CMK (cell line): Measurements from ENCODE around the gene TRPT1.

ENCODE experiments used
- DNase-seq: peaks from one replicate; pipeline ENCODE4 v3.0.0-alpha.2; 2010; ENCODE audit warnings: low read depth

Gene TRPT1, protein sequence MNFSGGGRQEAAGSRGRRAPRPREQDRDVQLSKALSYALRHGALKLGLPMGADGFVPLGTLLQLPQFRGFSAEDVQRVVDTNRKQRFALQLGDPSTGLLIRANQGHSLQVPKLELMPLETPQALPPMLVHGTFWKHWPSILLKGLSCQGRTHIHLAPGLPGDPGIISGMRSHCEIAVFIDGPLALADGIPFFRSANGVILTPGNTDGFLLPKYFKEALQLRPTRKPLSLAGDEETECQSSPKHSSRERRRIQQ

DNA sequence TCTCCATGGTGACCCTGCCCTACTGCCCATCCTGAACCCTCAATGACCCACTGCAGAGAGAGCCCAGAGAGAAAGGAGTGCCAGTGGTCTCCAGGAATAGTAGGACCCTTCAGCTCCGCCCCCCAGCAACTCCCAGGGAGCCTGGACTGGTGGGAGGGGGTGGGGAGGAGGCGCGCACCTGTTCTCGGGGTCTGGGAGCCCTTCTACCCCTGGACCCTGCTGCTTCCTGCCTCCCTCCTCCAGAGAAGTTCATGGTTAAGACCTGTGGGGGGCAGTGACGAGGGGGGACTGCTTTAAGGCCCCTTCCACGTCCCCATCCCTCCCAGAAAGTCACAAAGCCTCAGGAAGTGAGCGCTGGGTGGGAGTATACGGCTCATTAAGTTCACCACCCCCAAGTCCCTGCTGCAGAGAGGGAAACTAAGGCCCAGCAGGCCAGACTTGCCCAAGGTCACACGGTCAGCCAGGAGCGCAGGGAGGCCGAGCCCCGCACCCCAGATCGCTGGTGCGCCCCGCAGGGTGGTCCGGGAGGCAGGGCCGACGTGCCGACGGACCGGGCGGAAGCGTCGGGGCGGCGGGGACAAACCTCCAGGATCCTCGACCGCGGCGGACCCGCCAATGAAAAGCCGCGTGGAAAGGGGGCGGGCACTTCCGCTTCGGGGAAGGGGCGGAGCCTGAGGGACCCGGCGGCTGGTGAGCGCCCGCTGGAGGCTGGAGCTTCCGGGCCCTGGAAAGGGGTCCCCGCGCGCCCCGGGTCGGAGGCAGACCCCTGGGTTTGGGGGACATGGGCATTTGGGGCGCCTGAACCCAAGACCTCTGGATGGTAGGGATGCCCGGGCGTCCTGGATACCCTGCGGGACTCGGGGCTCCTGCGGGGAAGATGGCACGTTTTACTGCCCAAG lies at the start of gene TRPT1, which contains the start of gene NUDT22:
TRPT1 (minus strand) TSS at position 579 of the 899 bp plus-strand sequence; CDS start at position 253, 326 bp downstream.
NUDT22 (plus strand) TSS at position 667 of the 899 bp plus-strand sequence. CDS start 379 bp downstream, outside the sequence.
- DNase-seq = no peak

GRCh38 chr11:64275031-64275800 lies 49.2 kb upstream of the TRPT1 start:
- no peak for DNase-seq

GRCh38 chr11:64269540-64270220 lies 43.7 kb upstream of the TRPT1 start:
- DNase-seq = peak; percentile 96

DNA sequence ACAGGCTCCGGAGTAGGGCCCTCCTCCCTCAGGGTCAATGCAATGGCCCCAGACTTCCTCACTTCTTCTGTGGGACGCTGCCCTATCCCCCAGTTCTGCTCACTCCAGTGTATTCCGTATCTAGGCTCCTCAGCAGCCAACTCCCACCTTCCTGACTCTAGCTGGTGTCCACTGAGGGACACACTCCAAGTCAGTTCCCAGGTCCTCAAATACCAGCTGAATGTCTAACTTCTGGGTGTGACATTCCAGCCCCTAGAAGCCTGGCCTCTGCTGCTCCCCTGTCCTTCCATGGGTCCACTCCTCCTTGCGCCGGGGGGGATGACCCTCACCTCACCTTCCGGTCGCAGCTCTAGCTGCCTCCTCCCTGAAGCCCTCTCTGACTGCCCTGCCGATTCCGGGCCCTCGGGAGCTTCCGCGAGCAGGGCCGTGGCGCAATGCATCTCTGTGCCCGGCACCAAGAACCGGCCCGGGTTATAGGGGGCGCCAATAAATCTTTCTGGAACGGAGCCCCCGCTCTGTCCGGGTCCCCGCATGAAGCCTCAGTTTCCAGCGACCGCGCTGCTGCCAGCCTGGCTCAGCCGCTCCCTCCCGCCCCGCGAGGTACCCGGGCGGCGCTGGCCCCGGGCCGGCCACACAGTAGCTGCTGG lies 43.0 kb upstream of the TRPT1 start:
- DNase-seq = no peak

- DNase-seq = peak; percentile 68
Measured at GRCh38 chr11:64268025-64268892, 42.3 kb upstream of the TRPT1 start.

DNA sequence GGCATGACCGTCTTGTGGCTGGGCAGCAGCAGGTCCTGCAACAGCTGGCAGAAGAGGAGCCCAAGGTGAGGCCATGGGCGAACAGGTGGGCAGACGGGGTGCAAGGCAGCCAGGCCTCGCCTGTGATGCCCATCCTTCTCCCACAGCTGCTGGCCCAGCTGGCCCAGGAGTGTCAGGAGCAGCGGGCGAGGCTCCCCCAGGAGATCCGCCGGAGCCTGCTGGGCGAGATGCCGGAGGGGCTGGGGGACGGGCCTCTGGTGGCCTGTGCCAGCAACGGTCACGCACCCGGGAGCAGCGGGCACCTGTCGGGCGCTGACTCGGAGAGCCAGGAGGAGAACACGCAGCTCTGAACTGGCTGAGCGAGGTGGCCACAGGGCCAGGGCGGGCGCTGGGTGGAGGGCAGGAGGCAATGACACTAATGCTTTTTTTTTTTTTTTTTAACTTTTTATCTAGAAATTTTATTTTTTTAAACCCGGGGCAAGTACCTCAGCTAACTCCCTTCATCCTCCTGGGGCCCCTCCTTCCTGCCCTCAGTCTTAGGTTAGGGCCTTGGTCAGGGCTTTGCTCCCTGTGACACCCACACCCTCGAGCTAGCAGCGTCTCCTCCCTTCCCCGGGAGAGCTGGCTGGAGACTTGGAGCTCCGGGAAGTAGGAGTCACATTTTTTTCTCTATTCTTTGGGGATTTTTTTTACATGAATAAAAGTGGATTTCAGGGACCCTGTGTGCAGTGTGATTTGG lies 41.4 kb upstream of the TRPT1 start:
- no peak for DNase-seq

DNA sequence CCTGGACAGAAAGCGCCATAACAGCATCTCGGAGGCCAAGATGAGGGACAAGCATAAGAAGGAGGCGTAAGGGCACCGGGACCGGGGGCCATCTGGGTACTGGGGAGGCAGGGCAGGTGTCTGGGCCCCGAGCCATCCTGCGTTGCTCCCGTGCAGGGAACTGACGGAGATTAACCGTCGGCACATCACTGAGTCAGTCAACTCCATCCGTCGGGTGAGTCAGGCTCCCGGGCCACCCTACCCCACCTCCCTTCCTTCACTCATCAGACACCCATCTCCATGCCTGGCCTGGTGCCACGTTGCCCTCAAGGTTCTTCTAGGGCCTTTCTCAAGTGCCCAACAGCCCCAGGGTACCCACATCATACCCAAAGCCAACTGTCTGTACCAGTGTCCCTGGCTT lies 40.4 kb upstream of the TRPT1 start:
- no peak for DNase-seq

DNA sequence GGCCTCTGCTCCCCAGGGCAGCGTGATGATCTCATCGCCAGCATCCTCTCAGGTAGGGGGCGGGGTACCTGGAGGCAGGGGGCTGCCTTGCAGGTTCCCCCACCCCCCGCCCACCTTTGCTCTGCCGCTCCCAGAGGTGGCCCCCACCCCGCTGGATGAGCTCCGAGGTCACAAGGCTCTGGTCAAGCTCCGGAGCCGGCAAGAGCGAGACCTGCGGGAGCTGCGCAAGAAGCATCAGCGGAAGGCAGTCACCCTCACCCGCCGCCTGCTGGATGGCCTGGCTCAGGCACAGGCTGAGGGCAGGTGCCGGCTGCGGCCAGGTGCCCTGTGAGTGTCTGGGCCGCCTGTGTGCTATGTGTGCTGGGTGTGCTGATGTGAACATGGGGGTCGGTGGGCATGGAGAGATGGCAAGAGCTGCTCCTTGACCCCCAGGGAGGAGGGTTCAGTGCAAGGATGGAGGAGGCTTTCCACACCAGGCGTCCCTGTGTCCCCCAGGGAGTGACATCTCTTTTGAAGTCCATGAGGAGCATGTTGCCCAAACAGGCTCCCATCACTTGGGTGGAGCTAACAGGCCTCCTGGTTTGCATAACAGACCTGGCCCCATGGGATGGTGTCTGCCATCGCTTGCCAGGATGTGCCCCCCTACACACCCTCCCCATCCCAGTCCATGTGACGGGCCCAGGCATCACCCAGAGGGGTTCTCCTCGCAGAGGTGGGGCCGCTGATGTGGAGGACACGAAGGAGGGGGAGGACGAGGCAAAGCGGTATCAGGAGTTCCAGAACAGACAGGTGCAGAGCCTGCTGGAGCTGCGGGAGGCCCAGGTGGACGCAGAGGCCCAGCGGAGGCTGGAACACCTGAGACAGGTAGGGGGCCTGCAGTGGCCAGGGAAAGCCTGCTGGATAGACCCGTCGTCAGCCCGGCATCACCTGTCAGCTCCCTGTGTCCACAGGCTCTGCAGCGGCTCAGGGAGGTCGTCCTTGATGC lies 39.5 kb upstream of the TRPT1 start:
- DNase-seq = no peak

DNA sequence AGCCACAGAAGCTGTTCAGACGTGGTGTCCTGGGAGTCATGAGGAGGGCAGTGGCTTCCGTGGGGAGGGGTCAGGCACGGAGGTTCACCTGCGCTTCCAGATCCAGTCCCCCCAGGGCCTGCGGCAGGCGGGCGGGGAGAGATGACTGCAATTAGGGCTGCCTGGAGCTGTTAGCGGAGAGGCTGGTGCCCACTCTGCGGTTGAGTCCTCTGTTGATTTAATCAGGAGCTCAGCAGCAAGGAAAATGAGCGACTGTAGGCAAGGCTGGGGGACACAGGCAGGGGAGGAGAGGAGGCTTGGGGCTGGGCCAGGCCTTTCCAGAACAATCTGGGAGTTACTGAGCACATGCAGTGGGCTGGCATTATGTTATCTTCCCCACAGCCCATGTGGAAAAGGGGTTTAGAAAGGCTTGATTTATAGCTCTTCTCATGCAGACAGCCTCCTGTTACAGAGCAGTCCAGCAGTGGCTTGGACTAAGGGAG lies 38.4 kb upstream of the TRPT1 start:
- no peak for DNase-seq

- DNase-seq = no peak
Measured at GRCh38 chr11:64263947-64264317, 37.9 kb upstream of the TRPT1 start.

GRCh38 chr11:64263021-64263946 lies 37.3 kb upstream of the TRPT1 start:
- no peak for DNase-seq

GRCh38 chr11:64262271-64263002 lies 36.5 kb upstream of the TRPT1 start:
- no peak for DNase-seq

DNA sequence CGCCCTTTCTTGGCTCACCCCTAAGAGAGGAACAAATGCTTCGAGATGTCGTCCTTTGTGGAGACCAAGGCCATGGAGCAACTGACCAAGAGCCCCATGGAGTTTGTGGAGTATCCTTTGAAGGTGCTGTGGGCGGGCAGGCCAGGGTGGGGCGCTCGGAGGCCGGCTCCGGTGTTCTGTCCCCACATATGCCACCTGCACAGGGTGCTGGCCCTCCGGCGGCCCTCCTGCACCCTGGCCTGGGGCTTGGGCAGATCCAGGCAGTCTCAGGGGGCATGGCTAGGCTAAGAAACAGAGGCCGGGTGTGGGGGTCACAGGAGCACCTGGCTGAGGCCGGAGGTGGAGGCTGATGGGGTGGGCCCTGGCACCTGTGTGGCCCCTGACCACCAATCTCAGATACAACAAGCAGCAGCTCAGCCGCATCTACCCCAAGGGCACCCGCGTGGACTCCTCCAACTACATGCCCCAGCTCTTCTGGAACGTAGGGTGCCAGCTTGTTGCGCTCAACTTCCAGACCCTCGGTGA lies 35.6 kb upstream of the TRPT1 start:
- DNase-seq = no peak

- DNase-seq = no peak
Measured at GRCh38 chr11:64260147-64260708, 34.2 kb upstream of the TRPT1 start.

DNA sequence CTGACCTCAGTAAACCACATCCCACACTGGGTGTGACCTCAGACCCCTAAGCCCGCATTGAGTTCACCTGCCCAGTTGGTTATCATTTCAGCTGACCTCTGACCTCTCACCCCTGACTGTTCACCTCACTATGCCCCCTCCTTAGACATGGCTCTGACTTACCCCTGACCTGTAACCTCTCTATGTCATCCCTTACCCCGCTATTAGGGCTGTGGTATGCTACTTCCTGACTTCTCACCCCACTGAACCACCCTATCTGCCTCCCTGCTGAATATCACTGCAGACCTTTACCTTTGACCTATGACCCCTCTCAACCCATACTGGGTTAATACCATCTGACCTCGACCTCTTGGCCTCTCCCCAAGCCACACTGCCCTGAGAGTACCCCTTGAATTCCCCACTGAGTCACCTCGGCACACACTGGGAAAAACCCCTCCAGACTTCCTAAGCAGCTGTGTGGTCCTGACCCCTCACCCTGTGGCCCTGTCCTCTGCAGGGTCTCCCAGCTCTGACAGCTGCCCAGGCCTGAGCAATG lies 33.6 kb upstream of the TRPT1 start:
- no peak for DNase-seq
